Gastrocnemius medialis (tissue), 4 donors: ENCODE measurements around the gene FZD2.

ENCODE experiments used
- POLR2A ChIP-seq, 2 donors: fragments of 450-650 bp; IDR thresholded peaks; one replicate each; pipeline ENCODE4 v1.6.1; 2017; ENCODE audit warnings: antibody characterized with exemption in 2 of 2, mild to moderate bottlenecking in 2 of 2, moderate library complexity in 2 of 2
- TF ChIP-seq, protein P1 (sequence below), 5 experiments: fragments of 450-650 bp in 3 of 5; fragments of 200-600 bp in 2 of 5; sonication (generic) in 2 of 5; IDR thresholded peaks in 4 of 5; conservative IDR thresholded peaks in 1 of 5; 1 replicate in 4 of 5; 2 replicates in 1 of 5; pipeline ENCODE4 v1.5.1; 2016 to 2019; ENCODE audit warnings: antibody characterized with exemption in 5 of 5, mild to moderate bottlenecking in 3 of 5, moderate library complexity in 3 of 5

DNA sequence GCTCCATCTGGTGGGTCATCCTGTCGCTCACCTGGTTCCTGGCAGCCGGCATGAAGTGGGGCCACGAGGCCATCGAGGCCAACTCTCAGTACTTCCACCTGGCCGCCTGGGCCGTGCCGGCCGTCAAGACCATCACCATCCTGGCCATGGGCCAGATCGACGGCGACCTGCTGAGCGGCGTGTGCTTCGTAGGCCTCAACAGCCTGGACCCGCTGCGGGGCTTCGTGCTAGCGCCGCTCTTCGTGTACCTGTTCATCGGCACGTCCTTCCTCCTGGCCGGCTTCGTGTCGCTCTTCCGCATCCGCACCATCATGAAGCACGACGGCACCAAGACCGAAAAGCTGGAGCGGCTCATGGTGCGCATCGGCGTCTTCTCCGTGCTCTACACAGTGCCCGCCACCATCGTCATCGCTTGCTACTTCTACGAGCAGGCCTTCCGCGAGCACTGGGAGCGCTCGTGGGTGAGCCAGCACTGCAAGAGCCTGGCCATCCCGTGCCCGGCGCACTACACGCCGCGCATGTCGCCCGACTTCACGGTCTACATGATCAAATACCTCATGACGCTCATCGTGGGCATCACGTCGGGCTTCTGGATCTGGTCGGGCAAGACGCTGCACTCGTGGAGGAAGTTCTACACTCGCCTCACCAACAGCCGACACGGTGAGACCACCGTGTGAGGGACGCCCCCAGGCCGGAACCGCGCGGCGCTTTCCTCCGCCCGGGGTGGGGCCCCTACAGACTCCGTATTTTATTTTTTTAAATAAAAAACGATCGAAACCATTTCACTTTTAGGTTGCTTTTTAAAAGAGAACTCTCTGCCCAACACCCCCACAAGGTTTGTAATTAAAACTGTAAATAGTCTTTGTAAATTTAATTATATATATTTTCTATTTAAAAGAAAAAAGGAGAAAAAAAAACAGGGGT is 1.7 kb downstream of the FZD2 start:
- TF ChIP-seq, protein P1, sequence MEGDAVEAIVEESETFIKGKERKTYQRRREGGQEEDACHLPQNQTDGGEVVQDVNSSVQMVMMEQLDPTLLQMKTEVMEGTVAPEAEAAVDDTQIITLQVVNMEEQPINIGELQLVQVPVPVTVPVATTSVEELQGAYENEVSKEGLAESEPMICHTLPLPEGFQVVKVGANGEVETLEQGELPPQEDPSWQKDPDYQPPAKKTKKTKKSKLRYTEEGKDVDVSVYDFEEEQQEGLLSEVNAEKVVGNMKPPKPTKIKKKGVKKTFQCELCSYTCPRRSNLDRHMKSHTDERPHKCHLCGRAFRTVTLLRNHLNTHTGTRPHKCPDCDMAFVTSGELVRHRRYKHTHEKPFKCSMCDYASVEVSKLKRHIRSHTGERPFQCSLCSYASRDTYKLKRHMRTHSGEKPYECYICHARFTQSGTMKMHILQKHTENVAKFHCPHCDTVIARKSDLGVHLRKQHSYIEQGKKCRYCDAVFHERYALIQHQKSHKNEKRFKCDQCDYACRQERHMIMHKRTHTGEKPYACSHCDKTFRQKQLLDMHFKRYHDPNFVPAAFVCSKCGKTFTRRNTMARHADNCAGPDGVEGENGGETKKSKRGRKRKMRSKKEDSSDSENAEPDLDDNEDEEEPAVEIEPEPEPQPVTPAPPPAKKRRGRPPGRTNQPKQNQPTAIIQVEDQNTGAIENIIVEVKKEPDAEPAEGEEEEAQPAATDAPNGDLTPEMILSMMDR (IDR thresholded peaks at IDR 0.05 in 4 of 5, conservative IDR thresholded peaks at IDR 0.05 in 1 of 5): no peak
- TF ChIP-seq POLR2A (IDR thresholded peaks at IDR 0.05): no peak
